ENCODE data around the gene PDZK1IP1. TPM values are rescaled to one million over a fixed set of nuclear protein-coding genes. Genes with fewer than 3 reads are reported as not detected.
"Not testable (repeated sequence)": the region's sequence is repeated elsewhere in the genome, so short reads cannot be mapped to it uniquely, and the experiment has no call there.

The PDZK1IP1 gene
- total RNA-seq, 1 donor: not detected

GRCh38 chr1:47198214-47198613 lies 8.4 kb upstream of the PDZK1IP1 start:
- H3K4me3 ChIP-seq (ENCODE audit: low read depth, low read length): no peak overlapping the region
- TF ChIP-seq CTCF (IDR thresholded peaks at IDR 0.05; ENCODE audit: insufficient read depth, low read length): no peak
- no peak for DNase-seq (ENCODE audit: low read depth)

- H3K4me3 ChIP-seq (ENCODE audit: low read depth, low read length): no peak overlapping the region
- no peak for DNase-seq (ENCODE audit: low read depth)
- no peak for TF ChIP-seq CTCF (IDR thresholded peaks at IDR 0.05; ENCODE audit: insufficient read depth, low read length)
Observed at GRCh38 chr1:47196622-47197021, 6.8 kb upstream of the PDZK1IP1 start.

- not testable (repeated sequence) for DNase-seq (ENCODE audit: low read depth)
Observed at GRCh38 chr1:47195981-47196380, 6.1 kb upstream of the PDZK1IP1 start.

GRCh38 chr1:47194311-47194710 lies 4.5 kb upstream of the PDZK1IP1 start:
- no peak overlapping the region for H3K4me3 ChIP-seq (ENCODE audit: low read depth, low read length)
- no peak for DNase-seq (ENCODE audit: low read depth)
- no peak for TF ChIP-seq CTCF (IDR thresholded peaks at IDR 0.05; ENCODE audit: insufficient read depth, low read length)

More at GRCh38 chr1:47195981-47196380, 6.1 kb upstream of the PDZK1IP1 start:
- H3K4me3 ChIP-seq (ENCODE audit: low read depth, low read length): not testable (repeated sequence)

- not testable (repeated sequence) for H3K4me3 ChIP-seq (ENCODE audit: low read depth, low read length); DNase-seq (ENCODE audit: low read depth)
Observed at GRCh38 chr1:47193496-47193895, 3.7 kb upstream of the PDZK1IP1 start.

- H3K4me3 ChIP-seq (ENCODE audit: low read depth, low read length): no peak overlapping the region
- peak; percentile 68 for DNase-seq (ENCODE audit: low read depth)
- peak; percentile 98 for TF ChIP-seq CTCF (IDR thresholded peaks at IDR 0.05; ENCODE audit: insufficient read depth, low read length)
Observed at GRCh38 chr1:47192458-47193384, 2.9 kb upstream of the PDZK1IP1 start.

GRCh38 chr1:47191940-47192457 lies 2.2 kb upstream of the PDZK1IP1 start:
- no peak for TF ChIP-seq CTCF (IDR thresholded peaks at IDR 0.05; ENCODE audit: insufficient read depth, low read length)
- no peak for DNase-seq (ENCODE audit: low read depth)
- H3K4me3 ChIP-seq (ENCODE audit: low read depth, low read length): no peak overlapping the region
